ENCODE measurements around the gene SPEF1.
A peak's percentile ranks its signal among the peaks of the same experiment; 100 is the strongest.

DNA sequence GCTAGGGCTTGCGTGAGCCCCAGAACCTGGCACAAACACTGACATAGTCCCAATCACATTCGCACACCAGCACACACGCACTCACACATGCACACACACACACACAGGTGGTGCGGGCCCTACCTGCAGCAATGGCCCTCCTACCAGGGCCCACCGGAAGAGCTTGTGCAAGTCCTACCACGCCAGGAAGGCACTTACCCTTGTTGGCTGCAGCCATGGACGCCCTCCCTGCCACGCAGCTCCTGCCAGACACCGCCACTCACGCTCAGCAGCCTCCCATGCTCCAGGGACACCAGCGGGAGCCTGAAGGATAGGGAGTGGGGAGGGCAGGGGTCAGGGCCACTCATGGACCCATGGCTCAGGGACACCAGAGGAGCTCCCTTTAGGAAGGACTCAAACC is 21.4 kb downstream of the SPEF1 start:
- TF ChIP-seq, protein P1, sequence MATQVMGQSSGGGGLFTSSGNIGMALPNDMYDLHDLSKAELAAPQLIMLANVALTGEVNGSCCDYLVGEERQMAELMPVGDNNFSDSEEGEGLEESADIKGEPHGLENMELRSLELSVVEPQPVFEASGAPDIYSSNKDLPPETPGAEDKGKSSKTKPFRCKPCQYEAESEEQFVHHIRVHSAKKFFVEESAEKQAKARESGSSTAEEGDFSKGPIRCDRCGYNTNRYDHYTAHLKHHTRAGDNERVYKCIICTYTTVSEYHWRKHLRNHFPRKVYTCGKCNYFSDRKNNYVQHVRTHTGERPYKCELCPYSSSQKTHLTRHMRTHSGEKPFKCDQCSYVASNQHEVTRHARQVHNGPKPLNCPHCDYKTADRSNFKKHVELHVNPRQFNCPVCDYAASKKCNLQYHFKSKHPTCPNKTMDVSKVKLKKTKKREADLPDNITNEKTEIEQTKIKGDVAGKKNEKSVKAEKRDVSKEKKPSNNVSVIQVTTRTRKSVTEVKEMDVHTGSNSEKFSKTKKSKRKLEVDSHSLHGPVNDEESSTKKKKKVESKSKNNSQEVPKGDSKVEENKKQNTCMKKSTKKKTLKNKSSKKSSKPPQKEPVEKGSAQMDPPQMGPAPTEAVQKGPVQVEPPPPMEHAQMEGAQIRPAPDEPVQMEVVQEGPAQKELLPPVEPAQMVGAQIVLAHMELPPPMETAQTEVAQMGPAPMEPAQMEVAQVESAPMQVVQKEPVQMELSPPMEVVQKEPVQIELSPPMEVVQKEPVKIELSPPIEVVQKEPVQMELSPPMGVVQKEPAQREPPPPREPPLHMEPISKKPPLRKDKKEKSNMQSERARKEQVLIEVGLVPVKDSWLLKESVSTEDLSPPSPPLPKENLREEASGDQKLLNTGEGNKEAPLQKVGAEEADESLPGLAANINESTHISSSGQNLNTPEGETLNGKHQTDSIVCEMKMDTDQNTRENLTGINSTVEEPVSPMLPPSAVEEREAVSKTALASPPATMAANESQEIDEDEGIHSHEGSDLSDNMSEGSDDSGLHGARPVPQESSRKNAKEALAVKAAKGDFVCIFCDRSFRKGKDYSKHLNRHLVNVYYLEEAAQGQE (IDR thresholded peaks at IDR 0.05; ENCODE audit: borderline replicate concordance in 1 of 2, low read depth in 1 of 2, low read length in 2 of 2), result no peak
- TF ChIP-seq, protein P2, sequence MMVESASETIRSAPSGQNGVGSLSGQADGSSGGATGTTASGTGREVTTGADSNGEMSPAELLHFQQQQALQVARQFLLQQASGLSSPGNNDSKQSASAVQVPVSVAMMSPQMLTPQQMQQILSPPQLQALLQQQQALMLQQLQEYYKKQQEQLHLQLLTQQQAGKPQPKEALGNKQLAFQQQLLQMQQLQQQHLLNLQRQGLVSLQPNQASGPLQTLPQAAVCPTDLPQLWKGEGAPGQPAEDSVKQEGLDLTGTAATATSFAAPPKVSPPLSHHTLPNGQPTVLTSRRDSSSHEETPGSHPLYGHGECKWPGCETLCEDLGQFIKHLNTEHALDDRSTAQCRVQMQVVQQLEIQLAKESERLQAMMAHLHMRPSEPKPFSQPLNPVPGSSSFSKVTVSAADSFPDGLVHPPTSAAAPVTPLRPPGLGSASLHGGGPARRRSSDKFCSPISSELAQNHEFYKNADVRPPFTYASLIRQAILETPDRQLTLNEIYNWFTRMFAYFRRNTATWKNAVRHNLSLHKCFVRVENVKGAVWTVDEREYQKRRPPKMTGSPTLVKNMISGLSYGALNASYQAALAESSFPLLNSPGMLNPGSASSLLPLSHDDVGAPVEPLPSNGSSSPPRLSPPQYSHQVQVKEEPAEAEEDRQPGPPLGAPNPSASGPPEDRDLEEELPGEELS (CRISPR knock-in tag; IDR thresholded peaks at IDR 0.05), result no peak
- TF ChIP-seq, protein P3, sequence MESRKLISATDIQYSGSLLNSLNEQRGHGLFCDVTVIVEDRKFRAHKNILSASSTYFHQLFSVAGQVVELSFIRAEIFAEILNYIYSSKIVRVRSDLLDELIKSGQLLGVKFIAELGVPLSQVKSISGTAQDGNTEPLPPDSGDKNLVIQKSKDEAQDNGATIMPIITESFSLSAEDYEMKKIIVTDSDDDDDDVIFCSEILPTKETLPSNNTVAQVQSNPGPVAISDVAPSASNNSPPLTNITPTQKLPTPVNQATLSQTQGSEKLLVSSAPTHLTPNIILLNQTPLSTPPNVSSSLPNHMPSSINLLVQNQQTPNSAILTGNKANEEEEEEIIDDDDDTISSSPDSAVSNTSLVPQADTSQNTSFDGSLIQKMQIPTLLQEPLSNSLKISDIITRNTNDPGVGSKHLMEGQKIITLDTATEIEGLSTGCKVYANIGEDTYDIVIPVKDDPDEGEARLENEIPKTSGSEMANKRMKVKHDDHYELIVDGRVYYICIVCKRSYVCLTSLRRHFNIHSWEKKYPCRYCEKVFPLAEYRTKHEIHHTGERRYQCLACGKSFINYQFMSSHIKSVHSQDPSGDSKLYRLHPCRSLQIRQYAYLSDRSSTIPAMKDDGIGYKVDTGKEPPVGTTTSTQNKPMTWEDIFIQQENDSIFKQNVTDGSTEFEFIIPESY (CRISPR knock-in tag; IDR thresholded peaks at IDR 0.05), result peak; percentile 65; the same call in 1 of the 2 replicates
- no peak for TF ChIP-seq BORCS8-MEF2B (CRISPR knock-in tag; IDR thresholded peaks at IDR 0.05)
- TF ChIP-seq, protein P4, sequence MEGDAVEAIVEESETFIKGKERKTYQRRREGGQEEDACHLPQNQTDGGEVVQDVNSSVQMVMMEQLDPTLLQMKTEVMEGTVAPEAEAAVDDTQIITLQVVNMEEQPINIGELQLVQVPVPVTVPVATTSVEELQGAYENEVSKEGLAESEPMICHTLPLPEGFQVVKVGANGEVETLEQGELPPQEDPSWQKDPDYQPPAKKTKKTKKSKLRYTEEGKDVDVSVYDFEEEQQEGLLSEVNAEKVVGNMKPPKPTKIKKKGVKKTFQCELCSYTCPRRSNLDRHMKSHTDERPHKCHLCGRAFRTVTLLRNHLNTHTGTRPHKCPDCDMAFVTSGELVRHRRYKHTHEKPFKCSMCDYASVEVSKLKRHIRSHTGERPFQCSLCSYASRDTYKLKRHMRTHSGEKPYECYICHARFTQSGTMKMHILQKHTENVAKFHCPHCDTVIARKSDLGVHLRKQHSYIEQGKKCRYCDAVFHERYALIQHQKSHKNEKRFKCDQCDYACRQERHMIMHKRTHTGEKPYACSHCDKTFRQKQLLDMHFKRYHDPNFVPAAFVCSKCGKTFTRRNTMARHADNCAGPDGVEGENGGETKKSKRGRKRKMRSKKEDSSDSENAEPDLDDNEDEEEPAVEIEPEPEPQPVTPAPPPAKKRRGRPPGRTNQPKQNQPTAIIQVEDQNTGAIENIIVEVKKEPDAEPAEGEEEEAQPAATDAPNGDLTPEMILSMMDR (CRISPR knock-in tag; IDR thresholded peaks at IDR 0.05), result no peak
- TF ChIP-seq ZMYM3 (CRISPR knock-in tag; IDR thresholded peaks at IDR 0.05), result no peak
- no peak for TF ChIP-seq ZNF766 (CRISPR knock-in tag; IDR thresholded peaks at IDR 0.05; ENCODE audit: borderline replicate concordance)
